Mononuclear cell (primary cell): ENCODE results near the gene EFEMP2. TPM values are rescaled to one million over a fixed set of nuclear protein-coding genes. Genes with fewer than 3 reads are reported as not detected.

Source experiments
- H3K27me3 ChIP-seq: 2 replicates; pipeline ENCODE4 v1.6.0; 2011; ENCODE audit warnings: low read length, control low read depth; ENCODE audit not compliant: insufficient read depth
- H3K4me1 ChIP-seq: 2 replicates; pipeline ENCODE4 v1.5.1; 2011; ENCODE audit warnings: mild to moderate bottlenecking, low read length, control low read depth; ENCODE audit not compliant: insufficient read depth
- H3K4me3 ChIP-seq: 2 replicates; pipeline ENCODE4 v1.5.1; 2011; ENCODE audit warnings: mild to moderate bottlenecking, low read length, moderate library complexity
- H3K9me3 ChIP-seq: 2 replicates; pipeline ENCODE4 v1.5.1; 2011; ENCODE audit warnings: low read depth, mild to moderate bottlenecking, control low read depth, low read length
- total RNA-seq: library from RNA; depleted of rRNA; stranded (reverse); fragments of >200 nt; gene quantifications from one replicate; pipeline ENCODE4 v1.2.3, GENCODE V29; 2012

EFEMP2 gene
- total RNA-seq, 1 donor: 1.3 TPM

- Histone ChIP-seq H3K4me3 (peak within 1 kb of the TSS; percentile 94), H3K4me1 (peaks cover 56% of the 10 kb centered on the region), H3K27me3 (no peaks in the 10 kb centered on the region), H3K9me3 (no peaks in the 10 kb centered on the region)
Observed at GRCh38 chr11:65857853-65858680, 14.5 kb downstream of the EFEMP2 start, which contains the start of gene CFL1. CFL1 (minus strand) TSS chr11:65858180; CDS start chr11:65858099, 81 bp downstream.

GRCh38 chr11:65857500-65857852 is 15.1 kb downstream of the EFEMP2 start:
- H3K9me3 ChIP-seq: no peaks in the 10 kb centered on the region
- H3K4me1 ChIP-seq: peaks cover 56% of the 10 kb centered on the region
- H3K27me3 ChIP-seq: no peaks in the 10 kb centered on the region
- peak overlapping the region; percentile 94 for H3K4me3 ChIP-seq

GRCh38 chr11:65856689-65857499 is 15.7 kb downstream of the EFEMP2 start:
- H3K4me1 ChIP-seq: peaks cover 50% of the 10 kb centered on the region
- H3K4me3 ChIP-seq: peak overlapping the region; percentile 94
- no peaks in the 10 kb centered on the region for H3K9me3 ChIP-seq
- no peaks in the 10 kb centered on the region for H3K27me3 ChIP-seq

- peak overlapping the region; percentile 94 for H3K4me3 ChIP-seq
- peaks cover 41% of the 10 kb centered on the region for H3K4me1 ChIP-seq
- no peaks in the 10 kb centered on the region for H3K27me3 ChIP-seq
- H3K9me3 ChIP-seq: no peaks in the 10 kb centered on the region
Observed at GRCh38 chr11:65855927-65856363, 16.7 kb downstream of the EFEMP2 start.

GRCh38 chr11:65854852-65855837 is 17.5 kb downstream of the EFEMP2 start:
- Histone ChIP-seq H3K4me3 (no peak overlapping the region), H3K27me3 (no peaks in the 10 kb centered on the region), H3K9me3 (no peaks in the 10 kb centered on the region), H3K4me1 (peaks cover 39% of the 10 kb centered on the region)

GRCh38 chr11:65854161-65854592 is 18.4 kb downstream of the EFEMP2 start:
- H3K4me3 ChIP-seq: no peak overlapping the region
- no peaks in the 10 kb centered on the region for H3K9me3 ChIP-seq
- peaks cover 30% of the 10 kb centered on the region for H3K4me1 ChIP-seq
- H3K27me3 ChIP-seq: no peaks in the 10 kb centered on the region

- Histone ChIP-seq H3K27me3 (no peaks in the 10 kb centered on the region), H3K9me3 (no peaks in the 10 kb centered on the region), H3K4me3 (no peak overlapping the region), H3K4me1 (peaks cover 22% of the 10 kb centered on the region)
Observed at GRCh38 chr11:65853246-65853979, 19.2 kb downstream of the EFEMP2 start.

- peaks cover 20% of the 10 kb centered on the region for H3K4me1 ChIP-seq
- H3K4me3 ChIP-seq: no peak overlapping the region
- H3K27me3 ChIP-seq: no peaks in the 10 kb centered on the region
- no peaks in the 10 kb centered on the region for H3K9me3 ChIP-seq
Observed at GRCh38 chr11:65852508-65853245, 19.9 kb downstream of the EFEMP2 start.

- H3K4me3 ChIP-seq: no peak overlapping the region
- peaks cover 20% of the 10 kb centered on the region for H3K4me1 ChIP-seq
- no peaks in the 10 kb centered on the region for H3K9me3 ChIP-seq
- H3K27me3 ChIP-seq: no peaks in the 10 kb centered on the region
Observed at GRCh38 chr11:65851811-65852507, 20.6 kb downstream of the EFEMP2 start.

GRCh38 chr11:65851083-65851579 is 21.5 kb downstream of the EFEMP2 start:
- Histone ChIP-seq H3K9me3 (no peaks in the 10 kb centered on the region), H3K4me3 (no peak overlapping the region), H3K27me3 (no peaks in the 10 kb centered on the region), H3K4me1 (peaks cover 14% of the 10 kb centered on the region)

- H3K4me1 ChIP-seq: peaks cover 7% of the 10 kb centered on the region
- H3K4me3 ChIP-seq: no peak overlapping the region
- no peaks in the 10 kb centered on the region for H3K9me3 ChIP-seq
- H3K27me3 ChIP-seq: no peaks in the 10 kb centered on the region
Observed at GRCh38 chr11:65850217-65851082, 22.1 kb downstream of the EFEMP2 start.

- Histone ChIP-seq H3K4me3 (no peak overlapping the region), H3K27me3 (no peaks in the 10 kb centered on the region), H3K9me3 (no peaks in the 10 kb centered on the region), H3K4me1 (peaks cover 5% of the 10 kb centered on the region)
Observed at GRCh38 chr11:65849771-65850216, 22.8 kb downstream of the EFEMP2 start.
